ENCODE measurements around the gene TNPO3. TPM values are rescaled to one million over a fixed set of nuclear protein-coding genes. Genes with fewer than 3 reads are reported as not detected.

TNPO3 gene
- total and polyA plus RNA-seq, 2 of the 4 experiments (the other 2 are of a cell fraction): 24.2 to 77.2 TPM

- no peak overlapping the region for H3K56ac ChIP-seq (ENCODE audit: extremely low read depth, insufficient read depth, low read length)
- DNase-seq: no peak
- no peak overlapping the region for H3K23ac ChIP-seq (ENCODE audit: low read depth, low read length)
- H3K4me3 ChIP-seq (ENCODE audit: insufficient read depth, low read depth, low read length): no peak overlapping the region
- intact Hi-C loops (cut with micrococcal nuclease): no loop called here
- H2BK20ac ChIP-seq (ENCODE audit: low read depth, low read length): no peak overlapping the region
- no peak overlapping the region for H3K14ac ChIP-seq (replicated peaks; ENCODE audit: low read depth, low read length)
- in situ Hi-C loops (cut with MboI; ENCODE audit: low sequenced_read_pairs): no loop called here
- 0 out of 2 replicates have a peak, but pooled peaks cover 2% of the 10 kb centered on the region for H4K20me1 ChIP-seq (ENCODE audit: insufficient read depth, low read length)
- no peak overlapping the region for H3K4me2 ChIP-seq (ENCODE audit: low read depth, low read length)
- dilution Hi-C loops (cut with HindIII; ENCODE audit: low sequenced_read_pairs, unreplicated experiment): no loop called here
- H3K27me3 ChIP-seq (ENCODE audit: control insufficient read depth, insufficient read depth, low read length): peaks cover 76% of the 10 kb centered on the region
- H3K4ac ChIP-seq (ENCODE audit: low read depth, low read length): no peak overlapping the region
- no peak overlapping the region for H2BK120ac ChIP-seq (ENCODE audit: low read depth, low read length)
- TF ChIP-seq CEBPB (IDR thresholded peaks at IDR 0.05; ENCODE audit: low read depth, low read length) (no peak), RFX5 (IDR thresholded peaks at IDR 0.05; ENCODE audit: low read depth, low read length) (no peak), RCOR1 (IDR thresholded peaks at IDR 0.05; ENCODE audit: insufficient replicate concordance, low read length) (no peak), FOS (IDR thresholded peaks at IDR 0.05; ENCODE audit: low read depth, low read length) (no peak), CTCF (conservative IDR thresholded peaks at IDR 0.05; ENCODE audit: low read depth, low read length) (no peak), MAZ (IDR thresholded peaks at IDR 0.05; ENCODE audit: borderline replicate concordance, low read depth, low read length) (no peak), CHD1 (IDR thresholded peaks at IDR 0.05; ENCODE audit: low read depth, low read length) (no peak), MXI1 (IDR thresholded peaks at IDR 0.05; ENCODE audit: borderline replicate concordance, low read depth, low read length) (no peak), SMC3 (IDR thresholded peaks at IDR 0.05; ENCODE audit: low read depth, low read length) (no peak), RAD21 (IDR thresholded peaks at IDR 0.05; ENCODE audit: low read length) (no peak), POLR2A (IDR thresholded peaks at IDR 0.05; ENCODE audit: low read depth, low read length) (no peak), NFE2L2 (IDR thresholded peaks at IDR 0.05; ENCODE audit: low read depth, low read length) (no peak), BHLHE40 (IDR thresholded peaks at IDR 0.05; ENCODE audit: low read depth, low read length) (no peak), ELK1 (IDR thresholded peaks at IDR 0.05; ENCODE audit: borderline replicate concordance, low read depth, low read length) (no peak), MAFK (IDR thresholded peaks at IDR 0.05; ENCODE audit: low read depth, low read length) (no peak)
- TF ChIP-seq, protein P1, sequence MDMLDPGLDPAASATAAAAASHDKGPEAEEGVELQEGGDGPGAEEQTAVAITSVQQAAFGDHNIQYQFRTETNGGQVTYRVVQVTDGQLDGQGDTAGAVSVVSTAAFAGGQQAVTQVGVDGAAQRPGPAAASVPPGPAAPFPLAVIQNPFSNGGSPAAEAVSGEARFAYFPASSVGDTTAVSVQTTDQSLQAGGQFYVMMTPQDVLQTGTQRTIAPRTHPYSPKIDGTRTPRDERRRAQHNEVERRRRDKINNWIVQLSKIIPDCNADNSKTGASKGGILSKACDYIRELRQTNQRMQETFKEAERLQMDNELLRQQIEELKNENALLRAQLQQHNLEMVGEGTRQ (IDR thresholded peaks at IDR 0.05; ENCODE audit: low read depth, low read length): no peak
- WGBS, 2 experiments (ENCODE audit: extremely low coverage in 2 of 2, insufficient read length in 1 of 2): 44% methylated on average over 5 of the region's 8 CpGs; no CpG with 5 or more reads in 1 of the 2 experiments
- H3K27ac ChIP-seq (ENCODE audit: insufficient read depth, low read length): no peak overlapping the region
- H2AK9ac ChIP-seq (replicated peaks; ENCODE audit: low read depth, low read length, poor library complexity): no peak overlapping the region
- no peak overlapping the region for H2BK15ac ChIP-seq (ENCODE audit: low read depth, low read length)
- no peak overlapping the region for H3K18ac ChIP-seq (ENCODE audit: low read depth, low read length)
- H3K36me3 ChIP-seq (ENCODE audit: control insufficient read depth, insufficient read depth, low read length): no peaks in the 10 kb centered on the region
- BruUV-seq (replicated peaks): no TSS peak
- no peak overlapping the region for H4K5ac ChIP-seq (ENCODE audit: low read depth, low read length)
- no peaks in the 10 kb centered on the region; the same call in 1 of the 2 replicates for H3K9me3 ChIP-seq (ENCODE audit: control insufficient read depth, insufficient read depth, low read length)
- no peak overlapping the region for H4K91ac ChIP-seq (ENCODE audit: insufficient read depth, low read depth, low read length)
- no peak overlapping the region for H2AK5ac ChIP-seq (ENCODE audit: low read depth, low read length)
- peaks cover 2% of the 10 kb centered on the region; the same call in 1 of the 2 replicates for H3K4me1 ChIP-seq (ENCODE audit: control insufficient read depth, insufficient read depth, low read length)
- ChIA-PET POLR2A (ENCODE audit: unreplicated experiment) (no interaction called here), CTCF (interaction anchor here (1.4 kb wide), 1 partner anchor 28 kb away, joined by 4 read pairs; no protein-coding TSS in a partner anchor)
- H3K9ac ChIP-seq (ENCODE audit: low read depth, low read length): no peak overlapping the region
- H4K8ac ChIP-seq (ENCODE audit: low read depth in 2 of 2, low read length in 2 of 2): no peak overlapping the region
- ATAC-seq (ENCODE audit: low read depth): no peak
- no peak overlapping the region for H2AFZ ChIP-seq (replicated peaks; ENCODE audit: low read length, poor library complexity)
- H3K79me1 ChIP-seq (ENCODE audit: low read depth in 1 of 2, low read length in 2 of 2): no peaks in the 10 kb centered on the region
- no peak overlapping the region for H2BK5ac ChIP-seq (ENCODE audit: low read depth, low read length, poor library complexity, severe bottlenecking)
- H3K9me1 ChIP-seq (ENCODE audit: insufficient read depth, low read length): no peaks in the 10 kb centered on the region
These were observed 143.4 kb downstream of the TNPO3 start for GRCh38 chr7:128911423-128912031.
